UCSD-AML1 (cell line): ENCODE results near the gene CTPS2.
"Not testable (repeated sequence)": the region's sequence is repeated elsewhere in the genome, so short reads cannot be mapped to it uniquely, and the experiment has no call there.

Source experiments
- DNase-seq: peaks from one replicate; lab custom pipeline; 2025; ENCODE audit not compliant: unreplicated experiment; lab: John Stamatoyannopoulos, UW

Gene CTPS2

GRCh38 chrX:16658284-16658683 is 54.2 kb downstream of the CTPS2 start:
- no peak for DNase-seq

DNA sequence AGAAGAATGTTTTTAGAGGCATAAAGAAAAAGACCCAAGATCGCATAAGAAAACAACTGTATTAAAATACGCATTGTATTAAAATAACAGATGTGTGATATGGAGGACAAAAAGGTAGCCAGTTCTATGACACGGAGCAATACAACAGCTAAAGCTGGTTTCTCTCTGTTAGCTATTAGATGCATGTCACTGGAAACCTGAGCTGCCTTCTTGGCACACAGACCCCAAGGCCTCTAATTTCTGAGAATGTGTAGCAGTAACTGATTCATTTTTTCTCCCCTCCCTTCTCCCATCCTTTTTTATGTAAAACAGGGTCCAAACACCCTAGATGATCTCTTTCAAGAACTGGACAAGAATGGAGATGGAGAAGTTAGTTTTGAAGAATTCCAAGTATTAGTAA is 58.4 kb downstream of the CTPS2 start:
- no peak for DNase-seq

DNA sequence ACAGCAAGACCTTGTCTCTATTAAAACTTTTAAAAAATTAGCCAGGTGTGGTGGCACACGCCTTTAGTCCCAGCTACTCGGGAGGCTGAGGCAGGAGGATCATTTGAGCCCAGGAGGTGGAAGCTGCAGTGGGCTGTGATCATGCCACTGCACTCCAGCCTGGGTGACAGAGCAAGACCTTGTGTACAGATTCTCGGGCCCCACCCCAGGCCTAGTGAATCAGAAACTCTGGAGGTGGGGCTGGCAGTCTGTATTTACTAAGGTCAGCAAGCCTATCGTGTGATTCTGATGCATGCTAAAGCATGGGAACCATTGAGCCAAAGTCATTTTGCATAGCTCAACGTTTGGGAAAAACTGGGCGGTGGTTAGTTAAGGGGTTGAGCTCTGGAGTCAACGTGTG is 59.0 kb downstream of the CTPS2 start:
- DNase-seq, result no peak

DNA sequence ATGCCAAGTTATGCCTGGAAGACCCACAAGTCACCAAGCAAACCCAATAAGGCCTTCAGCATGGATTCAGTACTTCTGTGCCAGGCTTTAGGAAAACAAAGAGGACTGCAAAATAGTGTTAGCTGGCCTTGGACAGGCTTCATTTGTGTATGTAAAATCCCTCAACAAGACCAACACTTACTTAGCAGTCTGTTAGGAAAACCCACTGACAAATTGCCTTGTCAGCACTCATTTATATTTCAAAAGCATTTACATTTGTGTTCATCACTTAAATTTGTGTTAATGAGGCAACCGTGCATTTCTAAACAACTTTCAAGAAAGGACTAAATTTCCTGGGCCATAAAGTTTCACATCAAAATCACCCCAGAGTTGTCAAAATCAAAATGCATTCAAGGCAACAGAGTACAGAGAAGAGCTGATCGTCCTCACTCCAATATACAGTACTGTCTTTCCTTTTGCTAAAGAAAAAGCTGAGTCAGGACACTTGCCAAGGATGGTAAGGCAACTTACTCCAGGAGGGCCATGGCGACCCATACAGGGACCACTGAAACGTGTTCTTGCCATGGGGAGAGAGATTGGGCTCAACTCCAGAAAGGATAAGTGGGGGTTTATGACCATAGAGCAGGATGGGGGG is 61.0 kb downstream of the CTPS2 start:
- no peak for DNase-seq

DNA sequence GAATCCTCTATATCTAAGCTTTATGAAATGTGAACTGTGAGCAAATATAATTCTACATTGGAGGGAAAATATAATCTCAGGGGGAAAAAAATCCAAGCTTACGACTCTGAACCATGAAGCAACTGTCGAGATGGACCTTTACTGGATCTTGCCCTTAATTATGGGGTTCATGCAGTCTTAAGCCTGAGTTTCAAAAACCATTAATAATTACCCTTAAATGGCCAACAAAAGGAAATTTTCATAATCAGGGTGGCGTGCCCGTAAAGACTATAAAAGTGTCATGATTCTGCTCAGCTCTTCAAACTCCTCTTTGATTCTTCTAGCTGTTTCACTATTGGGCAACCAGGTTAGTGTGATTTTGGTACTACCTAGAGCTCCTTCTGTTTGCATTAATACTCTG is 62.6 kb downstream of the CTPS2 start, which contains the start of gene S100G:
Gene S100G (plus strand): TSS at position 301 of the 400 bp plus-strand sequence. CDS start 849 bp downstream, outside the sequence.
- no peak for DNase-seq

- DNase-seq, result no peak
These were observed 65.9 kb downstream of the CTPS2 start for GRCh38 chrX:16646366-16647138.

DNA sequence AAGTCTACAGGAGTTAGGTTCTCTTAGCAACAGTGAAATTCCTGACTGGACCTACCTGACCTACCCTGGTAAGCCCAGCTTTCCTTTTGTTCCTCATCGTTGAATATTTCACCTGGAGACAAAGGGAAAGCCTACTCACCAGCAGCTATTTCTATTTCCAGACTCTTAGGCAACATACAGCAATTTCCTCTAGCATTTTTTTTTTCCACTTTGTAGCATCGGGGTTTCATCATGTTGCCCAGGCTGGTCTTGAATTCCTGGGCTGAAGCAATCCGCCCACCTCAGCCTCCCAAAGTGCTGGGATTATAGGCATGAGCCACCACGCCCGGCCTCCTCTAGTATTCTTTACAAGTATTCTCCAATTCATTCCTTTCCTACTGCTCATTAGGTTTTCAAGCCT is 69.3 kb downstream of the CTPS2 start:
- DNase-seq, result no peak

GRCh38 chrX:16640823-16641222 is 71.6 kb downstream of the CTPS2 start:
- no peak for DNase-seq

- no peak for DNase-seq
These were observed 72.5 kb downstream of the CTPS2 start for GRCh38 chrX:16639966-16640365.

- no peak for DNase-seq
These were observed 73.9 kb downstream of the CTPS2 start for GRCh38 chrX:16638533-16638932.

GRCh38 chrX:16635596-16635995 is 76.9 kb downstream of the CTPS2 start:
- no peak for DNase-seq

DNA sequence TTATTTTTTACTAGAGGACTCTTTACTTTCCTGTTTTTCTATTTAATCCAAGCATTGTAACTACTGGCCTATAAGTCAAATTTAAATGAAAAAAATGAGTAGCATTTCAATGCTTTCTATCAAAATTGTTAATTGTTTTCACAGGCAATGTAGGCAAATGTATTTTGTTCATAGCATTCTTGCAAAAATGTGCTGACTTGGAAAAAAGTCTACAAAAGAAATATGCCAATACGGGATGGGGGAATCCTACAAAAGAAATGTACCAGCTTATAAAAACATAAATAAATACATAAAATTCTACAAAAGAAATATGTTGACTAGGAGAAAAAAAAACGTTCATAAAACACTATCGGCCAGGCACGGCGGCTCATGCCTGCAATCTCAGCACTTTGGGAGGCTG is 77.4 kb downstream of the CTPS2 start:
- DNase-seq, result no peak

DNA sequence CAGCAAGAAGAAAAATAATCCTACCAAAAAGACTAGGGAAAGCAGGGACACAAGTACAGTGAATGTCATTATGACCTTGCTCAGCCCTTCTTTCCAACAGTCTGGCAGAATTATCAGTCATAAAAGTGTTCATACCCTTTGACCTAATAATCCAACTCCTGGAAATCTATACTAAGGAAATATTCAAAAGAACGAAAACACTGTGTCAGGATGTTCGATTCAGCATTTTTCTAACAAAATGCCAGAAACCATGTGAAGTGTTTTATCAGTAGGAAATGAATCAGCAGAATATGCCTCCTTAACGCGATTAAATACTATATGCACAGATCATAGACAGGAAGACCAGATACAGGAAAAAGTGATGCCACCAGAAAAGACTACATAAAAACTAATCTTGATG is 78.7 kb downstream of the CTPS2 start:
- DNase-seq, result no peak

DNA sequence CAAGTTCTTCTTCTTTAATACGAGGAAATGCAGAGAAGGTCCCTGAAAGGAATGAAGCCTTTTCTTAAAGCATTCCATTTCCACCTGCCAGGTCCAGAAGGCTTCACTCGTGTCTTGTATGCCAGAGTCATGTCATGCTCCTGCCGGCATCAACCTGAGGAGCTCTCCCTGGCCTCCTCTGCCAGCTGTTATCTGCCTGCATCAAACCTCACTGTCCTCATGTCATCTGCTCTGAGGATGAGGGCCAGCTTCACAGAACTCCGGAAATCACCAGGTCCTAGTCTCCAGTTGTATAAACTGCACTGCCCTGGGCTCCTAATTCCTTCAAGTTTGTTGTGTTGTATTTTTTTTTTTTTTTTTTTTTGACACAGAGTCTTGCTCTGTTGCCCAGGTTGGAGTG is 82.6 kb downstream of the CTPS2 start:
- DNase-seq, result no peak

- DNase-seq, result no peak
These were observed 83.4 kb downstream of the CTPS2 start for GRCh38 chrX:16628946-16629595.

DNA sequence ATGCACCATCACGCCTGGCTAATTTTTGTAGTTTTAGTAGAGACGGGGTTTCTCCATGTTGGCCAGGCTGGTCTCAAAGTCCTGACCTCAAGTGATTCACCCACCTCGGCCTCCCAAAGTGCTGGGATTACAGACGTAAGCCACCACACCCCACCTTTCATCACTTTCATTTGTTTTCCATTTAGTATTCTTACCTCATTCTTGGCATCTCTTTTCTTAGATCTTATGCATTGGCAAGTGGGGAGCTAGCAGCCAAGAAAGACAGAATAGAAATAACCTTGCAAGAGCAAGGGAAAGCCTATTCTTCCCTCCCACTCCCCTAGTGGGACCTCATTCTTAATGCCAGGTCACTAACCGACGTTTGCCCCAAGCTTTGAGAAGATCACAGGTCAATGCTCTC is 84.0 kb downstream of the CTPS2 start:
- not testable (repeated sequence) for DNase-seq

GRCh38 chrX:16619024-16619423 is 93.4 kb downstream of the CTPS2 start:
- DNase-seq, result no peak

GRCh38 chrX:16618422-16618821 is 94.0 kb downstream of the CTPS2 start:
- no peak for DNase-seq

DNA sequence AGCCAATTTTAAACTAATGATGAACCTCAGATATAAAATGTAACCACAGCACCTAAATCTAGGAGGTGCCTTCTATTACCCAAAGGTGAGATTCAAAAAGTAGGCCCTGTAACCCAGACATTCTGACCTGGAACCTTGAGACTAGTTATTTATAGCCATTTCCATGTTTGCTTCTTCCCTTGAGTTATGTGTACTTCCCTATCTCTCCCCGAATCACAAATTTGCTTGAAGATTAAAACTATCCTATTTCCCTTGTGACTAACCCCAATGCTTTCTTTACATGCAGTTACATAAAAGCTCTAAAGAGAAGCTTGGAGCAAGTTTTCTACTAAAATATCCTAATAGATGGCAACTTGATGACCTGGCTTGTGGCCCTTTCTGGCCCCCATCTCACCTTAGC is 95.1 kb downstream of the CTPS2 start:
- no peak for DNase-seq

- no peak for DNase-seq
These were observed 100.1 kb downstream of the CTPS2 start for GRCh38 chrX:16612257-16612897.

DNA sequence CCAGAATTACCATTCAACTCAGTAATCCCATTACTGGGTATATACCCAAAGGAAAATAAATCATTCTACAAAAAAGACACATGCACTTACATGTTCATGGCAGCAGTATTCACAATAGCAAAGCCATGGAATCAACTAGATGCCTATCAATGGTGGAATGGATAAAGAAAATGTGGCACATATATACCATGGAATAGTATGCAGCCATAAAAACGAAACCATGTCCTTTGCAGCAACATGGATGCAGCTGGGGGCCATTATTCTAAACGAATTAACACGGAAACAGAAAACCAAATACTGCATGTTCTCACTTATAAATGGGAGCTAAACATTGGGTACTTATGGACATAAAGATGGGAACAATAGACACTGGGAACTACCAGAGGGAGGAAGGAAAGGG is 101.8 kb downstream of the CTPS2 start:
- DNase-seq, result not testable (repeated sequence)
